ENCODE data around the gene NTM. TPM values are rescaled to one million over a fixed set of nuclear protein-coding genes. Genes with fewer than 3 reads are reported as not detected.

Gene NTM
- polyA plus RNA-seq, 1 donor from 2014 or later, result 39.4 TPM

- H3K27ac ChIP-seq (ENCODE audit: low read length), result no peak overlapping the region
- H4K20me1 ChIP-seq (ENCODE audit: insufficient read depth), result no peaks in the 10 kb centered on the region
- H3K27me3 ChIP-seq (ENCODE audit: insufficient read depth, low read depth, low read length), result no peaks in the 10 kb centered on the region
- H2AFZ ChIP-seq (ENCODE audit: low read depth, low read length), result no peak overlapping the region
- no peaks in the 10 kb centered on the region for H3F3A ChIP-seq (ENCODE audit: insufficient read depth, low read length, poor library complexity, severe bottlenecking)
- no peak for TF ChIP-seq RAD21 (conservative IDR thresholded peaks at IDR 0.05)
- TF ChIP-seq, protein P1, sequence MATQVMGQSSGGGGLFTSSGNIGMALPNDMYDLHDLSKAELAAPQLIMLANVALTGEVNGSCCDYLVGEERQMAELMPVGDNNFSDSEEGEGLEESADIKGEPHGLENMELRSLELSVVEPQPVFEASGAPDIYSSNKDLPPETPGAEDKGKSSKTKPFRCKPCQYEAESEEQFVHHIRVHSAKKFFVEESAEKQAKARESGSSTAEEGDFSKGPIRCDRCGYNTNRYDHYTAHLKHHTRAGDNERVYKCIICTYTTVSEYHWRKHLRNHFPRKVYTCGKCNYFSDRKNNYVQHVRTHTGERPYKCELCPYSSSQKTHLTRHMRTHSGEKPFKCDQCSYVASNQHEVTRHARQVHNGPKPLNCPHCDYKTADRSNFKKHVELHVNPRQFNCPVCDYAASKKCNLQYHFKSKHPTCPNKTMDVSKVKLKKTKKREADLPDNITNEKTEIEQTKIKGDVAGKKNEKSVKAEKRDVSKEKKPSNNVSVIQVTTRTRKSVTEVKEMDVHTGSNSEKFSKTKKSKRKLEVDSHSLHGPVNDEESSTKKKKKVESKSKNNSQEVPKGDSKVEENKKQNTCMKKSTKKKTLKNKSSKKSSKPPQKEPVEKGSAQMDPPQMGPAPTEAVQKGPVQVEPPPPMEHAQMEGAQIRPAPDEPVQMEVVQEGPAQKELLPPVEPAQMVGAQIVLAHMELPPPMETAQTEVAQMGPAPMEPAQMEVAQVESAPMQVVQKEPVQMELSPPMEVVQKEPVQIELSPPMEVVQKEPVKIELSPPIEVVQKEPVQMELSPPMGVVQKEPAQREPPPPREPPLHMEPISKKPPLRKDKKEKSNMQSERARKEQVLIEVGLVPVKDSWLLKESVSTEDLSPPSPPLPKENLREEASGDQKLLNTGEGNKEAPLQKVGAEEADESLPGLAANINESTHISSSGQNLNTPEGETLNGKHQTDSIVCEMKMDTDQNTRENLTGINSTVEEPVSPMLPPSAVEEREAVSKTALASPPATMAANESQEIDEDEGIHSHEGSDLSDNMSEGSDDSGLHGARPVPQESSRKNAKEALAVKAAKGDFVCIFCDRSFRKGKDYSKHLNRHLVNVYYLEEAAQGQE (IDR thresholded peaks at IDR 0.05; ENCODE audit: borderline replicate concordance), result no peak
- no peak for TF ChIP-seq EZH2 (IDR thresholded peaks at IDR 0.05; ENCODE audit: borderline replicate concordance, insufficient read depth, low read length, poor library complexity, severe bottlenecking)
- TF ChIP-seq POLR2AphosphoS5 (IDR thresholded peaks at IDR 0.05), result no peak
- TF ChIP-seq, protein P2, sequence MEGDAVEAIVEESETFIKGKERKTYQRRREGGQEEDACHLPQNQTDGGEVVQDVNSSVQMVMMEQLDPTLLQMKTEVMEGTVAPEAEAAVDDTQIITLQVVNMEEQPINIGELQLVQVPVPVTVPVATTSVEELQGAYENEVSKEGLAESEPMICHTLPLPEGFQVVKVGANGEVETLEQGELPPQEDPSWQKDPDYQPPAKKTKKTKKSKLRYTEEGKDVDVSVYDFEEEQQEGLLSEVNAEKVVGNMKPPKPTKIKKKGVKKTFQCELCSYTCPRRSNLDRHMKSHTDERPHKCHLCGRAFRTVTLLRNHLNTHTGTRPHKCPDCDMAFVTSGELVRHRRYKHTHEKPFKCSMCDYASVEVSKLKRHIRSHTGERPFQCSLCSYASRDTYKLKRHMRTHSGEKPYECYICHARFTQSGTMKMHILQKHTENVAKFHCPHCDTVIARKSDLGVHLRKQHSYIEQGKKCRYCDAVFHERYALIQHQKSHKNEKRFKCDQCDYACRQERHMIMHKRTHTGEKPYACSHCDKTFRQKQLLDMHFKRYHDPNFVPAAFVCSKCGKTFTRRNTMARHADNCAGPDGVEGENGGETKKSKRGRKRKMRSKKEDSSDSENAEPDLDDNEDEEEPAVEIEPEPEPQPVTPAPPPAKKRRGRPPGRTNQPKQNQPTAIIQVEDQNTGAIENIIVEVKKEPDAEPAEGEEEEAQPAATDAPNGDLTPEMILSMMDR (IDR thresholded peaks at IDR 0.05; ENCODE audit: poor library complexity, severe bottlenecking), result no peak
- TF ChIP-seq MXI1 (conservative IDR thresholded peaks at IDR 0.05; ENCODE audit: poor library complexity, severe bottlenecking), result no peak
- no peak for TF ChIP-seq SMC3 (conservative IDR thresholded peaks at IDR 0.05; ENCODE audit: poor library complexity)
- no peak for TF ChIP-seq TAF1 (IDR thresholded peaks at IDR 0.05; ENCODE audit: low read depth)
- TF ChIP-seq EP300 (conservative IDR thresholded peaks at IDR 0.05; ENCODE audit: poor library complexity, severe bottlenecking), result no peak
- no peak overlapping the region for H3K9ac ChIP-seq (ENCODE audit: low read length)
- H3K9me3 ChIP-seq (ENCODE audit: low read length), result no peaks in the 10 kb centered on the region
- no peaks in the 10 kb centered on the region for H3K79me2 ChIP-seq (replicated peaks; ENCODE audit: insufficient read depth, low read length)
- no peak overlapping the region for H3K4me2 ChIP-seq (ENCODE audit: low read length)
- no peak overlapping the region for H3K4me3 ChIP-seq (ENCODE audit: low read length)
- H3K9me2 ChIP-seq (ENCODE audit: insufficient read depth, low read length), result no peaks in the 10 kb centered on the region
- H3K36me3 ChIP-seq (ENCODE audit: insufficient read depth, low read length), result no peaks in the 10 kb centered on the region
Measured at GRCh38 chr11:131356206-131356605, 14.2 kb upstream of the NTM start.

DNA sequence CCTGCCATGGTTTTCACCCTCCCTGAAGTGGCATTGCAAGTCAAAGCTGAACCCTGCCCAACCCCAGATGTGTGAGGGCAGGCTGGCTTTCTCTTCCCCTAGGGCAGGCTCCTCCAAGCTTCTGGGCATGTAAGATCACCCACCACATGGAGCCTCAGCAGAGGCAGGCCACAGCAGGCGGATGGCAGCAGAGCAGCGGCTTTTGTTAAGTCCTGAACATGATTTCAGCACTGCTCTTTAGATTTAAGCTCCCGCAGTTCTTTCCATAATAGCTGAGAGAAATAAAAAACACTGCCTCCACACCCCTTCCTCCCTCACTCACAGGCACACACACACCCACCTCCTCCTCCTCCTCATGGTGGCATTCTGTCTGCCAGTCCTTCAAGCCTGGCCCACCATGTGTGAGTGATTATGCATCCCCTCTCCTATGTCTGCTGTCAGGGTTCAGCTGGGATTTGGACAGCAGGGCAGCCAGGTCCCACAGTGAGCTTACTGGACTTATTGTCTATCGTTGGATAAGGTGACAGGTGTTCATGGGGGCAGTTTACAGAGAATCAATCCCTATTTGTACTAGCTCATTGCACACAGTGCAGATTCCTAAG lies 5.0 kb upstream of the NTM start:
- Histone ChIP-seq H3K79me2 (replicated peaks; ENCODE audit: insufficient read depth, low read length) (no peaks in the 10 kb centered on the region), H3K4me2 (ENCODE audit: low read length) (no peak overlapping the region)

More for the DNA sequence above, 5.0 kb upstream of the NTM start:
- Histone ChIP-seq H3K4me3 (ENCODE audit: low read length) (no peak overlapping the region), H3K9me3 (ENCODE audit: low read length) (no peaks in the 10 kb centered on the region), H3K9ac (ENCODE audit: low read length) (no peak overlapping the region), H3K27me3 (ENCODE audit: insufficient read depth, low read depth, low read length) (no peaks in the 10 kb centered on the region), H3F3A (ENCODE audit: insufficient read depth, low read length, poor library complexity, severe bottlenecking) (no peaks in the 10 kb centered on the region), H3K27ac (ENCODE audit: low read length) (no peak overlapping the region), H4K20me1 (ENCODE audit: insufficient read depth) (no peaks in the 10 kb centered on the region), H3K9me2 (ENCODE audit: insufficient read depth, low read length) (no peaks in the 10 kb centered on the region), H3K36me3 (ENCODE audit: insufficient read depth, low read length) (no peaks in the 10 kb centered on the region), H2AFZ (ENCODE audit: low read depth, low read length) (no peak overlapping the region)
- TF ChIP-seq, protein P2 (IDR thresholded peaks at IDR 0.05; ENCODE audit: poor library complexity, severe bottlenecking), result no peak
- TF ChIP-seq POLR2AphosphoS5 (IDR thresholded peaks at IDR 0.05) (no peak), SMC3 (conservative IDR thresholded peaks at IDR 0.05; ENCODE audit: poor library complexity) (no peak), EZH2 (IDR thresholded peaks at IDR 0.05; ENCODE audit: borderline replicate concordance, insufficient read depth, low read length, poor library complexity, severe bottlenecking) (no peak), TAF1 (IDR thresholded peaks at IDR 0.05; ENCODE audit: low read depth) (no peak), RAD21 (conservative IDR thresholded peaks at IDR 0.05) (no peak)
- TF ChIP-seq, protein P1 (IDR thresholded peaks at IDR 0.05; ENCODE audit: borderline replicate concordance), result no peak

All from neural cell (in vitro differentiated cells).